Lung microvascular endothelial cell (primary cell): ENCODE data around the gene CCL4L2. TPM values are rescaled to one million over a fixed set of nuclear protein-coding genes. Genes with fewer than 3 reads are reported as not detected.
"Not testable (repeated sequence)": the region's sequence is repeated elsewhere in the genome, so short reads cannot be mapped to it uniquely, and the experiment has no call there.

Experiments used
- DNase-seq, 2 donors: peaks; one replicate each; pipeline versions ENCODE4 v3.0.0 to v3.0.0-alpha.2; 2010; ENCODE audit warnings: low read depth in 2 of 2
- total RNA-seq: library from RNA; depleted of rRNA; stranded (reverse); fragments of >200 nt; gene quantifications from 2 replicates; pipeline ENCODE4 v1.2.1, GENCODE V29; 2014

The CCL4L2 gene
- total RNA-seq, 1 donor from 2014 or later: not detected

GRCh38 chr17:36195434-36196130 lies 15.3 kb upstream of the CCL4L2 start:
- DNase-seq: no peak

GRCh38 chr17:36196131-36196486 lies 14.8 kb upstream of the CCL4L2 start:
- no peak for DNase-seq

- DNase-seq: no peak
These were observed 13.5 kb upstream of the CCL4L2 start for GRCh38 chr17:36197387-36197703.

DNA sequence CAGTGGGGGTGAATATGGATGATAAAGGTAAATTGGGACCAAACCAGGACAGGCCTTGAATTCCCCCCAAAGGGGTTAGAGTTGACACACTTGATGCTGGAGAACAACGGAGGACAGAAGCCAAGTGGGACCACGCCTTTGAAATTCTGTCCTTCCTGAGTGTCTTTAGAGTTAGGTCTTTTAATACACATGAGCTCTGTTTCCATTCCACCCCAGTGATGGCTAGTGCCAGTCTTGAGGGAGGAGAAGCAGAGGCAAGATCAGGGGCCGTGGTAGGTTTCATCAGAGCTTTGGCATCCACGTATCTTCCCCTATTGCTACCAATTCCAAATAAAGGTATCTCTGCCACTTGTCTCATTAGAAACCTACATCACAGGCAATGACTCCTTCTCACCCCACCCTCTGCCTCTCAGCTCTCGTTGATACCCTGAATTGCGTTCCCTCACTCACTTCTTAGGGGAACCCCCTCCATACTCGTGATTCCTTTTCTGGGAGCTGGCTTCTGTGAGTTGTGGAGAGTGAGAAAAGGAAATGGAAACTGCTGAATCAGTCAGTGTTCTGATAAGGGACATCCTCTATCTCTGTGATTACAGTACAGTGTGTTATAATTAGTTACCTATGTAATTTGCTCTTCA lies 11.9 kb upstream of the CCL4L2 start:
- peak in 1 of 2 donors; percentile 9 for DNase-seq

GRCh38 chr17:36201102-36201501 lies 9.8 kb upstream of the CCL4L2 start:
- not testable (repeated sequence) for DNase-seq

DNA sequence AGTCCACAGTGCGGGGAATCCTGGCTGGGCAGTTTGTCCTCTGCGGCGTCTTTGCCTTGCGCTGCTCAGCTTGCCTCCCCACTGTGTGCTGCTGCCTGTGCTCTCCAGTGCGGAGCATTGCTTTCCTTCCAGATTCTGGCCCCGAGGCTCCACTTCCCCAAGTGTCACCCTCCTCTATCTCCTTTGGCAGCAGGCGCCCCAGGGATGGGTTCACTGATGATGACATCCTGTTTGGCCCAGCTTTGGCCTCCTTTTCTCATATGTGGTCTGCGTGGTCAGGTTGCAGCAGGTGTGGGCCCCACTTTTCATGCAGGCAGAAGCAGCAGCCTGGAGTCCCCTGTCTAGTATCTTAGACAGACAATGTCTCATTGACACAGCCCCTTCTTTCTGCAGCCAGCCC lies 9.4 kb upstream of the CCL4L2 start:
- DNase-seq: not testable (repeated sequence)

- DNase-seq: no peak
These were observed 7.5 kb upstream of the CCL4L2 start for GRCh38 chr17:36203335-36203734.

- DNase-seq: no peak
These were observed 6.0 kb upstream of the CCL4L2 start for GRCh38 chr17:36204724-36205500.

DNA sequence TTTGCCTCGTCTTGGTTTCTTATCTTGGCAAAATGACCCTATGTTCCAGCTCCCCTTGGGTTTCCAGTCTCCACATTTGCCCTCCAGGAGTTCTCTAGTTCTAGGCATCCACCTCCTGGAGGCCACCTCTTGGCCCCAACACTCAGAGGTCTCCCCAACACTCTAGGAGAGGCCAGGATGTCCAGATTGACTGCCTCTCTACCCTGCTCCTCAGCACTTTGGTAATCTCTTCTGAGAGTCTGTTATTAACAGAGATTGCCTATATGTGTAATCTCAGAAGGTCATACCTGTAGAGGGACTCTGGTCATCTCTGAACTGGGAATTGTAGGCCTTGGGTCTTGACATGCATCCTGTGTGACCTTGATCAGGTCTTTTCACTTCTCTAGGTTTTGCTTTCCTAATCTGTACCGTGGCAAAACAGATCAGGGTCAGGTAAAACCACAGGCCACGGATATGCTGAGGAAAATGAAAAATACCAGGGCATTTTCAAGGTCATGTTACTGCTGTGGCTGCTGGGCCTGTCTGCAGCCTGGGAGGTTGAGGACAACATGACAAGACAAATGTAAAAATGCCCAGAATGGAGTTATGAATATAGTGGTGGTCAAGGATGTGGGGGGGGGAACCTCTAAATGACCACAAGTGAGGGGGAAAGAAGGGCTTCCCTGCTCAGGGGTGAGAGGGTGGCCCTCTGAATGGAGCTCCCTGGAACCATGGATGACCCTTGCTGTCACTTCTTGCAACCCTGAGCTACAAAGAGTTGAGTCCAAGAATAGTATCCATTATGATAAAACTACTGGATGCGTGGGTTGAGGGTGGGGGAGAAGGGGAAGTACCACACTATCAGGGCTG lies 5.0 kb upstream of the CCL4L2 start:
- no peak for DNase-seq

DNA sequence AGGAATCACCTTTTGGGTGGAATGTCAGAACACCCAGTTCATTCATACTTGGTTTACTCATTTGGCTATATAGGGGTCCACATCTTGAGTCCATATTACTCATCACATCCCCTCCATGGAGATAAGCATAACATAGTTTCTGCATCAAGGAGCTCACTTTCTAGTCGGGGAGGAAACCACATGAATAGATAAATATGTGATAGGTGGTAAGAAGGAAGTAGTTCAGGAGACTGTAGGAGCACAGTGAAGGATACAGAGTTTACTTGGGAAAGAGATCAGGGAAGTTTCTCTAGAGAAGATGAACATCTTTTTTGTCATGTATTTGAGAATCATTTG lies 4.4 kb upstream of the CCL4L2 start:
- not testable (repeated sequence) for DNase-seq

DNA sequence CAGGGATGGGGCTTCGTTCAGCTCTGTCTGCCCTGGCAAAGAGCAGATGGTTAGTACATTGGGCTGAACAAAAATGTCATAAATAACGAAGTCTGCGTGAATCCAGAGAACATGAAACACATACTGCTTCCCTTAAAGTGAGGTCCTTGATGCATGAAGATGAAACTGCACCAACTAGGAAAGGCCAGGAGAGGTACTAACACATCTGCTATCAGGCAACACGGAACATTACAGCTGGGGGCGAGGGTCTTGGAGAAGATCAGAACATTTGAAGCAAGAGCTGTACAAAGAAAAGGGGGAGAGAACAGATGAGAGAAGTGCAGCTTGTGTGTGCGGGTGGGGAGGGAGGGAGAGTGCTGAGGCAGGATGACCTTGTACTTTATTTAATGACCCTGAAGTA lies 3.5 kb upstream of the CCL4L2 start:
- DNase-seq: not testable (repeated sequence)

GRCh38 chr17:36209575-36209974 lies 1.3 kb upstream of the CCL4L2 start:
- DNase-seq: no peak

GRCh38 chr17:36211484-36212271 lies 815 bp downstream of the CCL4L2 start:
- not testable (repeated sequence) for DNase-seq

GRCh38 chr17:36212272-36212605 lies 1.4 kb downstream of the CCL4L2 start:
- no peak for DNase-seq

DNA sequence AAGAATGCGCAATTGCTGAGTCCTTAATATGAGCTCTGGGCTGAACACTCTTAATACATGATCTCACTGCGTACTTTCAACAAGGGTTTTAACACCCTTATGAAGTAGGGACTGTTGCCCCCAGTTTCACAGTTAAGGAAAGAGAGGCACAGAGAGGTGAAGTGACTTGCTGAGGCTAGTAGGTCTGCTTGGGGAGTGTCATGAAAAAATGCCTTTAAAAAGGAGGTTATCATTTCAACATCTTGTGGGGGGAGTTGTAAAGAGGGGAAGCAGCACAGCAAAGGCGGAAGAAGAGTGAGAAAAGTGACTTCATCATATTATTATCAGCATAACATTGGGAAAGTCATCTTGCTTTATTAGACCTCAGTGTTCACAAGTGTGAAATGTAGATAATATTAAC lies 2.1 kb downstream of the CCL4L2 start:
- DNase-seq: no peak

DNA sequence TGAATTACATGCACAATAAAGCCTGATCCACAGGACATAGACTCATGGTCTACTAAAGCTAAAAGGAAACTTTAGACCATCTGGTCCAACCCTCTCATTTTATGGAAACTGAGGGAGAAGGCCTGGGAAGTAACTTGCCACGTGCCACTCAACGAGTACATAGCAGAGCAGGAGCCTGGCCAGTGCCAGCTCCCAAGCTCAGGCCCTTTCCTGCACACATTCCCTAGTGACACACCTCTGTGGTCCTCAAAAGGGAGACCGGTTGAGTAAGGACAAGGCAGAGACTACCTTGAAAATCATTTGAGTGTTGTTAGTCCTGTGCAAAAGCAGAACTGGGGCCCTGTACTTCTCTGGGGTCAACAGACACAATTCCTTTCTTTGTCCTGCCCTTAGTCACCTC lies 2.8 kb downstream of the CCL4L2 start:
- no peak for DNase-seq

- no peak for DNase-seq
These were observed 4.1 kb downstream of the CCL4L2 start for GRCh38 chr17:36214918-36215317.

GRCh38 chr17:36215406-36216308 lies 4.8 kb downstream of the CCL4L2 start:
- DNase-seq: not testable (repeated sequence)

GRCh38 chr17:36219556-36219955 lies 8.7 kb downstream of the CCL4L2 start:
- not testable (repeated sequence) for DNase-seq
